COLO829 (cell line): ENCODE data around the gene PCGF3.
"Not testable (repeated sequence)": the region's sequence is repeated elsewhere in the genome, so short reads cannot be mapped to it uniquely, and the experiment has no call there.

ENCODE experiments used
- DNase-seq: peaks from one replicate; pipeline ENCODE4 v3.0.0; 2012; ENCODE audit warnings: low spot score

The PCGF3 gene

DNA sequence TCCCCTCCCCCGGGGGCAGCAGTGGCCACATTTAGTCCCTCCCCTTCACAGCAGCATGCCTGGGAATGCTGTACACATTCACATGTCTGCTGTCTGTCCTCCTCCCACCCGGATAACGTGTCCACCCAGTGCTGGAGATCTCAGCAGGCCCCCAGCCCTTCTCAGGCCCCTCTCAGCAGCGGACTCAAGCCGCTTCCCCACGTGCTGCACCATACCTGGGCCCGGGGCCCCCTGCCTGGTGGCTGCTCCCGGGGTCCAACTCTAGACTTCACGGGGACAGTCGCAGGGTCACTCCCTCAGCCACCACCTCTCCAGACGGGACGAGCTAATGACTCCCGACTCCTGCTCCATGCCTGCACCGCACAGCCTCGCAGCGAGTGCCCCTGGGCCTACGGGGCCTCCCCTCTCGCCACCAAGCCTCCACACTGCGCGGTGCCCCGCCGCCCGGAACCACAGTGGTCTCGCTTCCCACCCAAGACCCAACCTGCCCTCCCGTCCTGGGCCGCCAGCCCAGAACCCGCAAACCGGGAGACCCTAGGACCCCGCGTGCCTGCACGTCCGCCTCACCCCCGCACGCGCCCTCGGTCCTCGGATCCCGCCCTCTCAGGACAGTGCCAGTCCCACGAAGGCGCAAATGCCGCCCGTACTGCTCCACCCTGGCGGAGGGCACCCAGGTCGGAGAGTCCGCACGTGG is 1.3 kb upstream of the PCGF3 start:
- DNase-seq, result no peak

DNA sequence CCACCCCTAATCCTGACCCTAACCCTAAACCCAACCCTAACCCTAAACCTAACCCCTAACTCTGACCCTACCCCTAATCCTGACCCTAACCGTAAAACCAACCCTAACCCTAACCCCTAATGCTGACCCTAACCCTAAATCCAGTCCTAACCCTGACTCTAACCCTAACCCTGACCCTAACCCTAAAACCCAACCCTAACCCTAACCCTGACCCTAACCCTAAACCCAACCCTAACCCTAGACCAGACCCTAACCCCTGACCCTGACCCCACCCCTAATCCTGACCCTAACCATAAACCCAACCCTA is 708 bp upstream of the PCGF3 start:
- DNase-seq, result no peak

DNA sequence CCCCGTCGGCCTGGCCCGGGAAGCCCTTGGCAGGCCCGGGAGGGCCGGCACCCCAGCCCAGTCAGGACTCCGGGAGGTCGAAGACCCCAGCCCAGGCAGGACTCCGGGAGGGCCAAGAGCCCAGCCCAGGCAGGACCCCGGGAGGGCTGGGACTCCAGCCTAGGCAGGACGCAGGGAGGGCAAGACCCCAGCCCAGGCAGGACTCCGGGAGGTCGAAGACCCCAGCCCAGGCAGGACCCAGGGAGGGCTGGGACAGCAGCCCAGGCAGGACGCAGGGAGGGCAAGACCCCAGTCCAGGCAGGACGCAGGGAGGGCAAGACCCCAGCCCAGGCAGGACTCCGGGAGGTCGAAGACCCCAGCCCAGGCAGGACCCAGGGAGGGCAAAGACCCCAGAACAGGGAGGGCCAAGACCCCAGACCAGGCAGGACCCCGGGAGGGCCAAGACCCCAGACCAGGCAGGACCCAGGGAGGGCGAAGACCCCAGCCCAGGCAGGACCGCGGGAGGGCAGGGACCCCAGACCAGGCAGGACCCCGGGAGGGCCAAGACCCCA is 526 bp downstream of the PCGF3 start:
- DNase-seq, result not testable (repeated sequence)

DNA sequence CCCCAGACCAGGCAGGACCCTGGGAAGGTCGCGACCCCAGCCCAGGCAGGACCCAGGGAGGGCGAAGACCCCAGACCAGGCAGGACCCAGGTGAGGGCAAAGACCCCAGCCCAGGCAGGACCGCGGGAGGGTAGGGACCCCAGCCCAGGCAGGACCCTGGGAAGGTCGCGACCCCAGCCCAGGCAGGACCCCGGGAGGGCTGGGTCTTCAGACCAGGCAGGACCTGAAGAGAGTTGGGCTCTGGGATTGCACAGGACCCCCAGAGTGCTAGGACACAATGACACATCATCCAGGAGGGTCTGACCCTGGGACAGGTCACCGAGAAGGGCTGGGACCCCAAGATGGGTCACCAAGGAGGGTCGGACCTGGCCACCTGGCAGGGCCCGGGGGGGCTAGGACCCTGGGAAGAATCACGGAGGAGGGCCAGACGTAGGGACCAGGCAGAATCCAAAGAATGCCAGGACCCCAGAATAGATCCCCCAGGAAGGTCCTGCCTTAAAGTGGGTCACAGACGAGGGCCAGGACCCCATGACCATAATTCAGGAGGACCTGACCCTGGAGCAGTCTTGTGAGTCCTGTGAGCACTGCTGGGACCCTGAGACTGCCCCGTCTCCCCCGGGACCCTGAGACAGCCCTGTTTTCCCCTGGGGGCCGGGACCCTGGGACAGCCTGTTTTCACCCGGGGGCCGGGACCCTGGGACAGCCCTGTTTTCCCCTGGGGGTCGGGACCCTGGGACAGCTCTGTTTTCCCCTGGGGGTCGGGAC is 1.4 kb downstream of the PCGF3 start:
- DNase-seq, result no peak

DNA sequence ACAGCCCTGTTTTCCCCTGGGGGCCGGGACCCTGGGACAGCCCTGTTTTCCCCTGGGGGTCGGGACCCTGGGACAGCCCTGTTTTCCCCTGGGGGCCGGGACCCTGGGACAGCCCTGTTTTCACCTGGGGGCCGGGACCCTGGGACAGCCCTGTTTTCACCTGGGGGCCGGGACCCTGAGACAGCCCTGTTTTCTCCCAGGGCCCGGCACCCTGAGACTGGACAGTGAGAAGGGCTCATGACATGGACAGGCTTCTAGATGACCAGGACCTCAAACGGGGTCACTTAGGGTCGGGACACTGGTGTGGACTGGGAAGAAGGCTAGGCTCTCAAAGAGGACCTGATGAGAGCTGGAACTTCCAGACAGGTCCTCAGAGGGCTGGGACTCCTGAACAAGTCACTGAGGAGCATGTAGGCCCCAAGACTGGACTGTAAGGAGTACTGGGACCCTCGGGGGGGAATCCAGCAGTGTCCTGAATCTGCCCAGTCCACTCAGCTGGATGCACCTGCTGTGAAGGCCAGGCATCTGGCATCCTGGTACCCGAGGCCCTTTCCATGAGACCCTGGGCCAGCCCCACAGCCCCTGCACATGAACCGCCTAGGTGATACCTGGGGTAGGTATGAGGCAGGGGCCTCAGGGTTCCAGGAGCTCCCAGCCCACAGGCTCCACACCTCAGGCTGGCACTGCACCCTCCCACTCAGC is 2.4 kb downstream of the PCGF3 start:
- no peak for DNase-seq

DNA sequence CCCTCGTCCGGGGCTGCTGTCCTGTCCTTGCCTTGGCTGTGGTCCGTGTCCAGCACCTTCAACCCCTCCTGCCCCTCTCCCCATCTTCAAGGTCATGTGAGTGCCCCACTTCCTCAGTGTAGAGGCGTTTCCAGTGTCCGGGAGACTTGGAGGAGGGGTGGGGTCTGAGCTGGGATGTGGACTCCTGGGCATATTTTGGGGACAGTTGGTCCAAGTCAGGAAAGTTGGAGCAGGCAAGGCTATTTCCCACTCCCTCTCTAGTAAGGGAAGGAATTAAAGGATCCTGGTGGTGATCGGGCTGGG is 3.0 kb downstream of the PCGF3 start:
- DNase-seq, result no peak

DNA sequence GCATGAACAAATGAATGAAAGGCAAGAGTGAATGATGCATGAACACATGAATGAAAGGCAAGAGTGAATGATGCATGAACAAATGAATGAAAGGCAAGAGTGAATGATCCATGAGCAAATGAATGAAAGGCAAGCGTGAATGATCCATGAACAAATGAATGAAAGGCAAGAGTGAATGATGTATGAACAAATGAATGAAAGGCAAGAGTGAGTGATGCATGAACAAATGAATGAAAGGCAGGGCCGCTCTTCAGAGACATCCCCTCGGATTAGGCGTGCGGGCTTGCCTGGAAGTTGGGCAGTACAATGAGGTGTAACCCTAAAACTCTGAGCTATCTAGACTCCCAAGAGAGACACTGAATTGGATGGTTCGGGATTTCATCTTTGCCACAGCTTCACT is 3.7 kb downstream of the PCGF3 start:
- DNase-seq, result no peak

DNA sequence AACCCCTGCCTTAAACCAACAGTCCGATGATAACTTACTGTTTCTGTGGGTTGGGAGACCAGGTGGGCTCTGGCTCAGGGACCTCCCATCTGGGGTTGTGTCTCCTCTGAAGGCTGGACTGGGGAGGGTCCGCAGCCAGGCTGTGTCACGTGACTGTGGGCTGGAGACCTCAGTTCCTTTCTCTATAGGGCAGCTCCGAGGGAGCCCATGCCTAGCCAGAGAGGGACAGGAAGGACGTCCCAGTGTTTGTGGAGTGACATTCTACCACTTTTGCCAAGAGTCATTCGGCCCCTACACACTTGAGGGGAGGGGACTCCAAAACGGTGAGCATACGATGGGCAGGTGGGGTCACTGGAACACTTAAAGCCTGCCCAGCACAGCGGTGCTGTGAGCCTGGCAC is 4.5 kb downstream of the PCGF3 start:
- no peak for DNase-seq

DNA sequence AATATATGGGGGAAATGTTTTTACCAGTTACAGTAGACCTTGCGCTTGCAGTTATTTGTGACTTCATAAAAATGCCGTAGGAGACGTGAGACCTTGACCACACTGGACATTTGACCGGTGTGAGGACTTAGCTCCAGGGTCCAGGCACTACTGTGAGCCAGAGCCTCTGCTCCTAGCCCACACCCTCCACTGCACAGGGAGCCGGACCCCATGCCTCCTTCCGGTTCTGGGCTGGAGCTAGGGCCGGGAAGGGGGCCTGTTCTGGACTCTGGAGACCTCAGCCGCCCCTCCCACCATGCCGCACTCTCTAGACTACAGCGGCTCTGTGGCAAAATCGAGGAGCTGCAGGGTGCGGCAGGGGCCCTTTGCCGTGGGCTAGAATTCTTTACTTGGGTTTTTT is 5.3 kb downstream of the PCGF3 start:
- no peak for DNase-seq

DNA sequence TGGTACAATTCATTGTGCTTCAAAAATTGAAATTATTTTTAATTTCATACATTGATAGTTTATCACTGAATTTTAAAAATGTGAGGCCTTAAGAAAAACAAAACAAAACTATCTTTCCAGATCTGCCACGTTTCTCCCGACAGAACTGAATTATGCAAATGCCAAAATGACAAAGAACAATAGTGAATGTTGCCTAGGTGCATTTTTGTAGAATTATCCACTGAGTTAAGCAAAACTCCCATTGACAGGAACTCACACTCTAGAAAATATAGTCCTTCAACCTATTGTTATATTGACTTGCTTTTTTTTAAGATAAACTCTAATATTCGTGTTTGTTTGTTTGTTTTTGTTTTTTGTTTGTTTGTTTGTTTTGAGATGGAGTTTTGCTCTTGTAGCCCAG is 6.5 kb downstream of the PCGF3 start:
- DNase-seq, result no peak

DNA sequence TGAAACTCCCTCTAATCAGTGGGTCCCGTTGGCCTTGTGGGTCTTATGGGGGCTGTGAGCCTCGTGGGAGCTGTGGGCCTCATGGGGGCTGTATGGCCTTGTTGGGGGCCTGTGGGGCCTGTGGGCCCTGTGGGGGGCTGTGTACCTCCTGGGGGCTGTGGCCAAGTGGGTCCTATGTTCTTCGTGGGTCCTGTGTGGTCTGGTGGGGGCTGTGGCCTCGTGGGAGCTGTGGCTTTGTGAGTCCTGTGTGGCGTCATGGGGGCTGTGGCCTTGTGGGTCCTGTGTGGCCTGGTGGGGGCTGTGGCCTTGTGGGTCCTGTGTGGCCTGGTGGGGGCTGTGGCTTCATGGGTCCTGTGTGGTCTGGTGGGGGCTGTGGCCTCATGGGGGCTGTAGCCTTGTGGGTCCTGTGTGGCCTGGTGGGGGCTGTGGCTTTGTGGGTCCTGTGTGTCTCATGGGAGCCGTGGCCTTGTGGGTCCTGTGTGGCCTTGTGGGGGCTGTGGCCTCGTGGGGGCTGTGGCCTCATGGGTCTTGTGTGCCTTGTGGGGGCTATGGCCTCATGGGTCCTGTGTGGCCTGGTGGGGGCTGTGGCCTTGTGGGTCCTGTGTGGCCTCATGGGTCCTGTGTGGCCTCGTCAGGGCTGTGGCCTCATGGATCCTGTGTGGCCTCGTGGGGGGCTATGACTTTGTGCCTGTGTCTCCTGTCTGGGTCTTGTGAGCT is 7.4 kb downstream of the PCGF3 start:
- DNase-seq, result no peak

DNA sequence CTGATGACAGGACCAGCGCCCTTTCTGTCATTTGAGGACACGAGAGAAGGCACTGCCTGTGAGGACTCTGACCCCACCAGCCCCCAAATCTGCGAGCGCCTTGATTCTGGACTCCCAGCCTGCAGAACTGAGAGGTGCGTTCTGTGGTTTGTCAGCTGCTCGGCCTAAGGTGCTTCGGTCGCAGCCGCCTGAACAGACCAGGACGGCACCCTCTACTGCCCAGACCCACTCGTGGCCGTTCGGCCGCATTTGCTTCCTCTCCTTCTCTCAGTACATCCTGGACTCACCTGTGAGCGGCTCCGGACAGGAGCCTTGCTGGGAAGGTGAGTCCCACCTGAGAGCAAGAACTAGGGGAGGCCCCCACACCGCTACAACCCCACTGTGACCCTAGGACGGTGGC is 8.5 kb downstream of the PCGF3 start:
- DNase-seq, result no peak

DNA sequence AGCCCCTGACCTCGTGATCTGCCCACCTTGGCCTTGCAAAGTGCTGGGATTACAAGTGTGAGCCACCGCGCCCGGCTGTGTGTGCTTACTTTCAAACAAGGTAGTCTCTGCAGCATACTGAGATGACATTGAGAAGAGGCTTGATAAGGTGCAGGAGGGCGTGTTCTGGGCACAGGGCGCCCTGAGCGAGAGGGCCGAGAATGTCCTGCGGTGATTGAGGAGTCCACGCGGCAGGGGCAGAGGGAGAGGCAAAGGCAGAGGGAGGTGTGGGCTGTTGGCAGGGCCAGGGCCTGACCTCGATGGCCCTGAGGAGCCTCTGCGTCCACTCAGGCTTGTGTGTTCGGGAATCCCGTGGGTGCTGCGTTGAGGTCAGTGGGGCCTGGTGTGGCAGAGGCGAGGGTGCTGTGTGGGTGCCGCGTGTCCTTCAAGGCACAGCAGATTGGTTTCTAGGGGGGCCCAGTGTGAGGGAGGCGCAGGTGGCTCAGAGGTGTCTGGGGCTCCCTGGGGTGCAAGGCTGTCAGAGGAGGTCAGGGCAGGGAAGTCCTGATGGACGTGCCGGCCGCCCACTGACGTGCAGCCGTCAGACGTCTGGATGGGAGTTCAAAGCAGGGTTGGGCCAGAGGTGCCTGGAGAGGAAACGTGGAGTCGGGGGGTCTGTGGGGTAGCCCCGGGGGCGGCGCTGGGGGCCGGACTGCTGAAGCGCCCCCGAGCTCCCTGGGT is 12.1 kb downstream of the PCGF3 start:
- no peak for DNase-seq

DNA sequence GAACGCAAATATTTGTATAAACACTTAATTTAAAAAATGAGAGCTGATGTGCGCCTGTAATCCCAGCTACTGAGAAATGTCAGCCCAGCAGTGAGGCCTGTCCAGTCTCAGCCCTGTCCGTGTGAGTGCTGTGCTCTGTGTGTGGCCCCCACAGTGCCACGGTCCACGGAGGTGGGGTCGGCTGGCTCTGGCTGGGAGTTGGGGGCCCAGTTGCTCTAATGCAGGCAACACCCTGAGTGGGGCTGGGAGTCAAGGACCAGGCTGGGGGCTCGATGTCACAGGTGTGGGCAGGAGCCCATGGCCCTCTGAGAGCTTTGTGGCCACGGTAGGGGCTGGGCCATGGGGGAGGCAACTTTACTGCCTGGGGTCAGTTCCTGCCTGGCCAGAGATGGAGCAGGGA is 12.8 kb downstream of the PCGF3 start:
- DNase-seq, result no peak

DNA sequence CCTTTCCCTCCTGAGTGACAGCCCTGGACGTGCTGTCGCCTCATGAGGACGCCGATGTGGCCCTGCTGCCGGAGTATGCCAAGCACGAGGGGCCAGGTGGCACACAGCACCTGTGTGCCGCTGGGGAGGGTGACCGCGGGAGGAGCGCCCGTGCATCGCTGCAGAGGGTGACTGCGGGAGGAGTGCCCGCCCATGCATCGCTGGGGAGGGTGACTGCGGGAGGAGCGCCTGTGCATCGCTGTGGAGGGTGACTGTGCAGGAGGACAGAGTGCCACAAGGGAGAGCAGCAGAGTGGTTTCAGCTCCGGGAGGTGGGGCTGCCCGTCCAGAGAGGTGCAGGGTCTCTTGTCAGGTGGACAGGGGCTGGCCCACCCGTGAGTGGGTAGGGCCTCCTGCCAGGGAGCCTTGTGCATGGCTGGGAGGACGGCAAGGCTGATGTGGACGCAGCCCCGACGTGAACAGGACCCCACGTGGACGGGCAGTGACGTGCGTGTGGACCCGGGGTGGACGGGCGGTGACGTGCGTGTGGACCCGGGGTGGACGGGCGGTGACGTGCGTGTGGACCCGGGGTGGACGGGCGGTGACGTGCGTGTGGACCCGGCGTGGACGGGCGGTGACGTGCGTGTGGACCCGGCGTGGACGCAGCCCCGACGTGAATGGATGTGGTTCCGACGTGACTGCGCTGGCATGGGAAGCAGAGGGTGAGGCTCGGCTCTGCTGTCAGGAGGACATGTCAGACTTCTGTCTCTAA is 14.7 kb downstream of the PCGF3 start:
- no peak for DNase-seq

DNA sequence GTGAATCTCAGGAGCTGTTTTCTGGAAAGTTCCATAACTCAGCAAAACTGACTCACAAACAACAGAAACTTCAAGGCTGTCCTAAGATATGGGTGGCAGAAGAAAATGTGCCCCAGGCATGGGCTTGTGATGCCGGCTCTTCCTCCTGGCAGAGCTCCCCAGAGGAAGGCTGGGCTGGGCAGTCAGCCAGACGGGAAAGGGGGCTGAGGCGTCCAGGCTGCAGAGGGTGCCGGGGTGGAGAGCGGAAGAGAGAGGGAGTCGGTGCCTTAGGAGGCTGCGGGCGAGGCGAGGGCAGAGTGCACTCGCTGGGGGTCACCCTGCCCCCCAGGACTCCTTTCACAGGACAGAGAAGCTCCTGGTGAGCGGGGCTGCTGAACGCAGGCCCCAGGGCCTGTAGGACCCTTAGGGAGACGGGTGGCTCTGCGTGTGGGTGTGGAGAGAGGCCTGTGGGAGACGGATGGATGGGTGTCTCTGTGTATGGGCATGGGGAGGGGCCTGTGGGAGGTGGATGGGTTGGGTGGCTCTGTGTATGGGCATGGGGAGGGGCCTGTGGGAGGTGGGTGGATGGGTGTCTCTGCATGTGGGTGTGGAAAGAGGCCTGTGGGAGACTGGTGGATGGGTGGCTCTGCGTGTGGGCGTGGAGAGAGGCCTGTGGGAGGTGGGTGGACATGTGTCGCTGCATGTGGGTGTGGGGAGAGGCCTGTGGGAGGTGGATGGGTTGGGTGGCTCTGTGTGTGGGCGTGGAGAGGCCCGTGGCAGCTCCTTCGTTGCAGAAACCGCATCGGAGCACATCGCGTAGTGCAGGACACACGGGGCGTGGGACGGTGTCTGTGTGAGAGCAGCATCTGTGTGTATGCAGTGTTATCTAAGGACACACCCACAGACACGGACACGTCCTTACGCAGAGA is 15.9 kb downstream of the PCGF3 start:
- peak; percentile 57 for DNase-seq

DNA sequence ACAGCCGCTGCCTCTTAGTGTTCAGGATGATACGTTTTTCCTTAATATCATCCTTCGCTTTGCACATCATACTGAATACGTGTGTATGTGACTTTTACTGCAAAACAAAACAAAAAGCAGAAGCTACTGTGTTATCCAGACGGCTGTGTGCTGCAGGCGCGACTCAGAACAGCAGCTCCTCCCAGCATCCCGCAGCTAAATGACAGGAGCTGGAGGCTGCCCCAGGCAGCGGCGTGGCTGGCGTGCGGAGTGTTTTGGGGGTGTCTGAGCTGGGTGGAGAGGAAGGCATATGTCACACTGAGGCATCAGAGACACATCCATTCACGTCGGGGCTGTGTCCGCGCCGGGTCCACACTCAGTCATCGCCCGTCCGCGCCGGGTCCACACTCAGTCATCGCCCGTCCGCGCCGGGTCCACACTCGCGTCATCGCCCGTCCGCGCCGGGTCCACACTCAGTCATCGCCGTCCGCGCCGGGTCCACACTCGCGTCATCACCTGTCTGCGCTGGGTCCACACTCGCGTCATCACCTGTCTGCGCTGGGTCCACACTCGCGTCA is 16.6 kb downstream of the PCGF3 start:
- no peak for DNase-seq

DNA sequence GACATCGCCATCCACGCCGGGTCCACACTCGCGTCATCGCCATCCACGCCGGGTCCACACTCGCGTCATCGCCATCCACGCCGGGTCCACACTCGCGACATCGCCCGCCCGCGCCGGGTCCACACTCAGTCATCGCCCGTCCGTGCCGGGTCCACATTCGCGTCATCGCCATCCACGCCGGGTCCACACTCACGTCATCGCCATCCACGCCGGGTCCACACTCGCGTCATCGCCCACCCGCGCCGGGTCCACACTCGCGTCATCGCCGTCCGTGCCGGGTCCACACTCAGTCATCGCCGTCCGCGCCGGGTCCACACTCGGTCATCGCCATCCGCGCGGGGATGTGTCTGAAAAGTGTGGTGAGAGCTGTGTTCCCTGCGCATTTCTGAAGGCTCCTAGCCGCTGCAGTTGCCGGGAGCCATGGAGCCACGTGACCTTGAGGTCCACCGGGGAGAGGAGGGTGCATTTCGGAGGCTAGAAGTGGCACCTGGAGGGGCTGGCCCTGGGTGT is 17.3 kb downstream of the PCGF3 start:
- DNase-seq, result no peak

DNA sequence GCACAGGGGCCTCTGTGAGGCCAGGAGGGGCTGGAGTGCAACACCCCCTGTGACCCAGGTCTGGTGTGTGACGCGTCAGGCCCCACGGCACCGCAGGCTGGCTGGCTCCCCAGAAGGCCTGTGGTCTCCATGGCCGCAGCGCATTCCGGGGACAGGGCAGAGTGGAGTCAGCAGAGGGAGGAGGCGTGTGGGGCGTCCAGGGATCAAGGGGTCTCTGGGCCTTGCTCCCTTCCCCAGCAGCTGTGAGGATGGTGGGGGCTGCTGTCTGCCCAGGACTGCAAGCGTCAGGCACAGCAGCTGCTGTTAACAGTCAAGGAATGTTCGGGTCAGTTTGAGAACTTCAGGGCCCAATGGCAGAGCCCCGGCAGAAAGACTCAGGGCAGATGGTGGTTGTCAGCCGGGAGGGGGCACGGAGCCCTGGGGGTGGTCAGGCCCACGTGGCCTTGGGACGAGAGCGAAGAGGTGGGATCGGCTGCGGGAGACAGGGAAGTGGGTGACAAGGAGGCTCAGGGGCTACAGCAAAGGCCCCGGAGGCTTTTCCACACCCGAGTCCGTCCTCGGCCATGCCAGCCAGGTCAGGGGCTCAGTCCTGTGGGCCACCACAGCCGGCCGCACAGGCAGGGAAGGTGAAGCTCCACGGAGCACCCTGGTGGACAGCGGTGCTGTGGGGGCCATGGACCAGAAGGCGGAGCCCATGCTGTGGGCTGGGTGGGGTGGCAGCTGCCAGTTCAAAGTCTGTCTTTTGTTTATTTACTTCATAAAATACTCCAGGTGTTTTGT is 18.3 kb downstream of the PCGF3 start:
- DNase-seq, result no peak
